Neural progenitor cell (in vitro differentiated cells): ENCODE measurements around the gene TCEANC2.

ENCODE experiments used
- EZH2phosphoT487 ChIP-seq: fragments of 200-600 bp; sonication (generic); IDR thresholded peaks from 2 replicates; pipeline ENCODE4 v1.6.1; 2017; ENCODE audit warnings: antibody characterized with exemption
- TF ChIP-seq, protein P1 (sequence below): fragments of 200-600 bp; sonication (generic); IDR thresholded peaks from 2 replicates; pipeline ENCODE4 v1.5.1; 2017; ENCODE audit warnings: antibody characterized with exemption, mild to moderate bottlenecking

DNA sequence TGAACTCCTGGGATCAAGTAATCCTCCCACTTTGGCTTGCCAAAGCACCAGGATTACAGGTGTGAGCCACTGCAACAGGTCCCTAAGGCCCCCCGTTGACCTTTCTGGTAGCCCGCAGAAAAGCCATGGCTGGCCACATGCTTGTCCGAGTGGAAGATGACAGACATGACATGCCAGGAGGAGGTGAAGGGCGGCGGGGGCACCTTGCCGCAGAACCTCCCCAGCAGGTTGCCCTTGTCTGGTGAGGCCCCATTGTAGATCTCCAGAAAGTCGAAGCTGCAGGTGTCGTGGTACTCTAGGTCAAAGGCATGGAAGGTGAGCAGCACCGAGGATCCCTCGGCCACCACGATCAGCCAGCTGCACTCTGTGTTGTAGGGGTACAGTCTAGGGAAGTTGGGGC is 91.0 kb downstream of the TCEANC2 start:
- TF ChIP-seq, protein P1, sequence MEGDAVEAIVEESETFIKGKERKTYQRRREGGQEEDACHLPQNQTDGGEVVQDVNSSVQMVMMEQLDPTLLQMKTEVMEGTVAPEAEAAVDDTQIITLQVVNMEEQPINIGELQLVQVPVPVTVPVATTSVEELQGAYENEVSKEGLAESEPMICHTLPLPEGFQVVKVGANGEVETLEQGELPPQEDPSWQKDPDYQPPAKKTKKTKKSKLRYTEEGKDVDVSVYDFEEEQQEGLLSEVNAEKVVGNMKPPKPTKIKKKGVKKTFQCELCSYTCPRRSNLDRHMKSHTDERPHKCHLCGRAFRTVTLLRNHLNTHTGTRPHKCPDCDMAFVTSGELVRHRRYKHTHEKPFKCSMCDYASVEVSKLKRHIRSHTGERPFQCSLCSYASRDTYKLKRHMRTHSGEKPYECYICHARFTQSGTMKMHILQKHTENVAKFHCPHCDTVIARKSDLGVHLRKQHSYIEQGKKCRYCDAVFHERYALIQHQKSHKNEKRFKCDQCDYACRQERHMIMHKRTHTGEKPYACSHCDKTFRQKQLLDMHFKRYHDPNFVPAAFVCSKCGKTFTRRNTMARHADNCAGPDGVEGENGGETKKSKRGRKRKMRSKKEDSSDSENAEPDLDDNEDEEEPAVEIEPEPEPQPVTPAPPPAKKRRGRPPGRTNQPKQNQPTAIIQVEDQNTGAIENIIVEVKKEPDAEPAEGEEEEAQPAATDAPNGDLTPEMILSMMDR: no peak
- no peak for TF ChIP-seq EZH2phosphoT487
